ENCODE results near the gene DDX49. TPM values are rescaled to one million over a fixed set of nuclear protein-coding genes. Genes with fewer than 3 reads are reported as not detected.

Gene DDX49
- total RNA-seq, 3 donors from 2014 or later (not counting 1 experiment from before 2014, with no cell fraction given), result 59.3 to 66.9 (median 62.9) TPM

GRCh38 chr19:18955042-18955441, 35.5 kb downstream of the DDX49 start:
- Histone ChIP-seq H3K9me3 (ENCODE audit: control insufficient read depth, insufficient read depth, low read length) (no peaks in the 10 kb centered on the region), H3K27me3 (ENCODE audit: control insufficient read depth, insufficient read depth, low read length) (no peaks in the 10 kb centered on the region), H3K4me3 (ENCODE audit: low read length) (no peak overlapping the region), H3K4me1 (ENCODE audit: control insufficient read depth, insufficient read depth, low read length) (peaks cover under 1% of the 10 kb centered on the region), H3K27ac (ENCODE audit: low read length) (no peak overlapping the region), H3K36me3 (ENCODE audit: control insufficient read depth, insufficient read depth, low read length) (no peaks in the 10 kb centered on the region)
- no peak for TF ChIP-seq CTCF (IDR thresholded peaks at IDR 0.05)
- H3K27me3 Mint-ChIP-seq (ENCODE audit: low read depth in 2 of 2), result peaks cover 5 to 12% of the 10 kb centered on the region in 2 donors
- intact Hi-C loops (cut with micrococcal nuclease), result no loop called here
- 94% methylated on average over 2 of the region's 2 CpGs for WGBS (ENCODE audit: insufficient coverage)
- no peaks in the 10 kb centered on the region for H3K4me1 Mint-ChIP-seq
- ATAC-seq (no peak), DNase-seq (no peak)
- H3K4me3 Mint-ChIP-seq, result no peak overlapping the region
- no peaks in the 10 kb centered on the region for H3K36me3 Mint-ChIP-seq
- no peak overlapping the region for H3K27ac Mint-ChIP-seq
- H3K9me3 Mint-ChIP-seq, result peaks cover 3 to 5% of the 10 kb centered on the region in 2 donors

- Histone ChIP-seq H3K4me1 (ENCODE audit: control insufficient read depth, insufficient read depth, low read length) (peaks cover 7% of the 10 kb centered on the region), H3K36me3 (ENCODE audit: control insufficient read depth, insufficient read depth, low read length) (no peaks in the 10 kb centered on the region), H3K27ac (ENCODE audit: low read length) (no peak overlapping the region), H3K27me3 (ENCODE audit: control insufficient read depth, insufficient read depth, low read length) (peaks cover 5% of the 10 kb centered on the region), H3K4me3 (ENCODE audit: low read length) (no peak overlapping the region), H3K9me3 (ENCODE audit: control insufficient read depth, insufficient read depth, low read length) (no peaks in the 10 kb centered on the region)
- no peak for DNase-seq
- H3K27ac Mint-ChIP-seq, result no peak overlapping the region
- H3K4me3 Mint-ChIP-seq, result no peak overlapping the region
- intact Hi-C loops (cut with micrococcal nuclease), result no loop called here
- ATAC-seq, result no peak
- TF ChIP-seq CTCF (IDR thresholded peaks at IDR 0.05), result no peak
- H3K9me3 Mint-ChIP-seq, result no peaks in the 10 kb centered on the region
- H3K36me3 Mint-ChIP-seq, result no peaks in the 10 kb centered on the region
- WGBS (ENCODE audit: insufficient coverage), result 92% methylated on average over 4 of the region's 4 CpGs
- H3K4me1 Mint-ChIP-seq, result peaks cover 0 to 13% of the 10 kb centered on the region in 2 donors
- H3K27me3 Mint-ChIP-seq (ENCODE audit: low read depth in 2 of 2), result peaks cover 11 to 13% of the 10 kb centered on the region in 2 donors
Observed at GRCh38 chr19:18960370-18960769, 40.9 kb downstream of the DDX49 start.

- no peaks in the 10 kb centered on the region for H3K36me3 ChIP-seq (ENCODE audit: control insufficient read depth, insufficient read depth, low read length)
- intact Hi-C loops (cut with micrococcal nuclease), result no loop called here
- H3K9me3 ChIP-seq (ENCODE audit: control insufficient read depth, insufficient read depth, low read length), result no peaks in the 10 kb centered on the region
- H3K27ac Mint-ChIP-seq, result no peak overlapping the region
- 22% methylated on average over 26 of the region's 26 CpGs for WGBS (ENCODE audit: insufficient coverage)
- H3K4me3 ChIP-seq (ENCODE audit: low read length), result no peak overlapping the region
- H3K27me3 ChIP-seq (ENCODE audit: control insufficient read depth, insufficient read depth, low read length), result peaks cover 5% of the 10 kb centered on the region
- H3K4me1 Mint-ChIP-seq, result peaks cover 0 to 13% of the 10 kb centered on the region in 2 donors
- H3K4me3 Mint-ChIP-seq, result no peak overlapping the region
- ATAC-seq, result peak in 1 of 3 donors; percentile 50
- no peaks in the 10 kb centered on the region for H3K36me3 Mint-ChIP-seq
- no peak for TF ChIP-seq CTCF (IDR thresholded peaks at IDR 0.05)
- H3K9me3 Mint-ChIP-seq, result no peaks in the 10 kb centered on the region
- H3K4me1 ChIP-seq (ENCODE audit: control insufficient read depth, insufficient read depth, low read length), result peaks cover 7% of the 10 kb centered on the region
- DNase-seq, result peak in 1 of 2 donors; percentile 41
- peaks cover 14 to 20% of the 10 kb centered on the region in 2 donors for H3K27me3 Mint-ChIP-seq (ENCODE audit: low read depth in 2 of 2)
- H3K27ac ChIP-seq (ENCODE audit: low read length), result no peak overlapping the region
Observed at GRCh38 chr19:18961767-18962620, 42.5 kb downstream of the DDX49 start.

Data from natural killer cell (primary cell).